Nephron (organoid): ENCODE data around the gene ARHGEF10L.

Source experiments
- H3K27ac Mint-ChIP-seq, 3 experiments: 2 replicates each; pipeline ENCODE4 v1.8.0; 2020; ENCODE audit warnings: mixed read lengths in 3 of 3, mild to moderate bottlenecking in 2 of 3, moderate library complexity in 1 of 3
- H3K27me3 Mint-ChIP-seq: 2 replicates; pipeline ENCODE4 v1.8.0; 2021; ENCODE audit warnings: low read depth, mild to moderate bottlenecking, moderate library complexity, mixed read lengths
- H3K36me3 Mint-ChIP-seq: 2 replicates; pipeline ENCODE4 v1.8.0; 2020; ENCODE audit warnings: low read depth, mixed read lengths
- H3K4me1 Mint-ChIP-seq: 2 replicates; pipeline ENCODE4 v1.8.0; 2020; ENCODE audit warnings: mixed read lengths
- H3K4me3 Mint-ChIP-seq, 3 experiments: 2 replicates each; pipeline ENCODE4 v1.8.0; 2020; ENCODE audit warnings: mild to moderate bottlenecking in 3 of 3, mixed read lengths in 3 of 3, moderate library complexity in 2 of 3
- H3K9me3 Mint-ChIP-seq: 2 replicates; pipeline ENCODE4 v1.8.0; 2020; ENCODE audit warnings: mixed read lengths
- CTCF ChIP-seq, 3 experiments: fragments of 200-600 bp; sonication (generic); IDR thresholded peaks; one replicate each; pipeline ENCODE4 v1.5.0; 2021; ENCODE audit warnings: antibody characterized with exemption in 3 of 3; ENCODE audit not compliant: unreplicated experiment in 3 of 3

The ARHGEF10L gene

GRCh38 chr1:17696417-17697301 is 157.2 kb downstream of the ARHGEF10L start:
- peaks cover 14% of the 10 kb centered on the region for H3K36me3 Mint-ChIP-seq
- TF ChIP-seq CTCF (IDR thresholded peaks at IDR 0.05; ENCODE audit: unreplicated experiment in 3 of 3), result peak; percentile 49 to 61 (median 60)
- H3K27me3 Mint-ChIP-seq, result peaks cover 21% of the 10 kb centered on the region
- H3K9me3 Mint-ChIP-seq, result no peaks in the 10 kb centered on the region
- H3K4me3 Mint-ChIP-seq, result peak overlapping the region in 1 of 3 experiments; percentile 50
- peaks cover 30% of the 10 kb centered on the region for H3K4me1 Mint-ChIP-seq
- H3K27ac Mint-ChIP-seq, result peak overlapping the region; percentile 79 to 95 (median 92)

DNA sequence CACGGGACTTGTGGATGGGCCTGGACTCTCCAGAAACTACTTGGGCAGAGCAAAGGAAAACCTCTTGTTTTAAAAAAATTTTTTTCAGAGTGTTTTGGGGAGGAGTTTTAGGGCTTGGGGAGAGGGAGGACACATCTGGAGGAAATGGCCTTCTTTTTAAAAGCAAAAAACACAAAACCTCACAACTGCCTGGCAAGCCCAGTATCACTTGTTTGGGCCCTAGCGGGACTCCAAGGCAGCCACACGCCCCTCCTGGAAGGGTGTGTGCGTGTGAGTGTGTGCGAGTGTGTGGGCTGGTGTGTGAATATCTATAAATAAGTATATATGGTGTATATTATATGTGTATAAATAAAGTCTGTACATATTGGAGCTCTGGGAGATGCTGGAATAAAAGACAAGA is 158.0 kb downstream of the ARHGEF10L start:
- Mint-ChIP-seq H3K4me3 (no peak overlapping the region), H3K9me3 (no peaks in the 10 kb centered on the region), H3K36me3 (peaks cover 14% of the 10 kb centered on the region)

GRCh38 chr1:17699581-17699980 is 160.1 kb downstream of the ARHGEF10L start:
- Mint-ChIP-seq H3K27ac (no peak overlapping the region), H3K36me3 (peaks cover 8% of the 10 kb centered on the region), H3K4me3 (no peak overlapping the region), H3K27me3 (peaks cover 31% of the 10 kb centered on the region), H3K9me3 (no peaks in the 10 kb centered on the region), H3K4me1 (peaks cover 21% of the 10 kb centered on the region)
- no peak for TF ChIP-seq CTCF (IDR thresholded peaks at IDR 0.05; ENCODE audit: unreplicated experiment in 3 of 3)

More for the DNA sequence above, 158.0 kb downstream of the ARHGEF10L start:
- H3K27ac Mint-ChIP-seq, result peak overlapping the region in 1 of 3 experiments; percentile 32
- peaks cover 24% of the 10 kb centered on the region for H3K27me3 Mint-ChIP-seq
- H3K4me1 Mint-ChIP-seq, result peaks cover 27% of the 10 kb centered on the region
- TF ChIP-seq CTCF (IDR thresholded peaks at IDR 0.05; ENCODE audit: unreplicated experiment in 3 of 3), result no peak

DNA sequence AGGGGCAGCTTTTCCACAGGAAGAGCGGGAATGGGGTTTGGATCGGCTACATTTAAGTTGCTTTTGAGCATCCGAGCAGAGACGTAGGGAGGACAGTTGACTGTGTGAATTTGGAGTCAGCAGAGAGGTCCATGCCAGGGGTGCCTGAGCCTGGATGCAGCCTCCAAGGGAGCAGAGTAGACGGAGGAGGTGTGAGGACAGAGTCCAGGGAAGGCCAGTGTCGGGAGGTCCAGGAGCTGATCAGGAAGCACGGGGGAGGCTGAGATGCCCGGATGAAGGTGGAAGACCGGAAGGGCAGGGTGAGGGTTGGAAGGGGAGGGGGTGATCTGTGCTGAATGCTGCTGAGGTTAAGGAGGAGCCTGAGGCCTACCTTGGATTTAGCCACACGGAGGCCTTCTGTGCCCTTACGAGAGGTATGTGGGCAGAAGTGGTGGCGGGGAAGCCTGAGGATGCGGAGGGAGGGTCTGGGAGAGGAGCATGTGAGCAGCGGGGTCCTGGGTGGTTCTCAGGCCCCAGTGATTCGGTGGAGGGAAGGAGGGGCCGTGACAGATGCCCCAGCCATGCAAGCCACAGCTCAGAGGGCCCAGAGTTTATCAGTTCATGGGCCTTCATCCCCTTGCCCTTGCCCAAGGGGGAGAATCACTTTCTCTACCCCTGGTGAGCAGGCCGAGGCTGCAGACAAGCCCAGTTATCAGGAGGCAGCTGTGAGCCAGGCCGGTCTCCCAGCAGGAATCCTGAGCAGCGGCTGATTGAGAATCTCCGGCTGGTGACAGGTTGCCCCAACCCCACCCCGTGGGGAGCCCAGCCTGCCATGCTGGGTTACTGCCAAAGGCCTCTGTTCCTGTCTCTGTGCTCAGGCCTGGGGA is 161.7 kb downstream of the ARHGEF10L start:
- peaks cover 7% of the 10 kb centered on the region for H3K36me3 Mint-ChIP-seq
- no peak overlapping the region for H3K4me3 Mint-ChIP-seq
- H3K4me1 Mint-ChIP-seq, result peaks cover 20% of the 10 kb centered on the region
- peaks cover 35% of the 10 kb centered on the region for H3K27me3 Mint-ChIP-seq
- no peaks in the 10 kb centered on the region for H3K9me3 Mint-ChIP-seq
- TF ChIP-seq CTCF (IDR thresholded peaks at IDR 0.05; ENCODE audit: unreplicated experiment in 3 of 3), result no peak
- H3K27ac Mint-ChIP-seq, result no peak overlapping the region

DNA sequence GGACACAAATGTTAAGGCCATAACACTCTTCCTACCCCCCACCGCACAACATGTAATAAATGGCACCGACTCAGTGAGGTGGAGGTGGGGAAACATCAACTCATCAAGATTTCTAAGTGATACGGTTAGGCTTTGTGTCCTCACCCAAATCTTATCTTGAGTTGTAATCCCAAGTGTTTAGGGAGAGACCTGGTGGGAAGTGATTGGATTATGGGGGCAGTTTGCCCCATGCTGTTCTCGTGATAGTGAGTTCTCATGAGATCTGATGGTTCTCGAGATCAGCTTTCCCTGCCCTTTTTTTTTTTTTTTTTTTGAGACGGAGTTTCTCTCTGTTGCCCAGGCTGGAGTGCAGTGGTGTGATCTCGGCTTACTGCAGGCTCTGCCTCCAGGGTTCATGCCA is 164.7 kb downstream of the ARHGEF10L start:
- no peaks in the 10 kb centered on the region for H3K36me3 Mint-ChIP-seq
- peaks cover 2% of the 10 kb centered on the region for H3K9me3 Mint-ChIP-seq
- H3K4me1 Mint-ChIP-seq, result peaks cover 14% of the 10 kb centered on the region
- no peak overlapping the region for H3K4me3 Mint-ChIP-seq
- H3K27me3 Mint-ChIP-seq, result peaks cover 35% of the 10 kb centered on the region
- TF ChIP-seq CTCF (IDR thresholded peaks at IDR 0.05; ENCODE audit: unreplicated experiment in 3 of 3), result no peak
- H3K27ac Mint-ChIP-seq, result no peak overlapping the region
